Activated T-helper 1 cell treated with anti-CD3 and anti-CD28 coated beads, Interleukin-12 subunit alpha, Interleukin-12 subunit beta, Interleukin-2, Interleukin-4 antibody, amounts not matched to agents 30 ng/mL and 10 ng/mL and 1 ng/mL, durations not matched to agents 14 hours and 24 hours and 36 hours (primary cell): Measurements from ENCODE around the gene HMGCS1. TPM values are rescaled to one million over a fixed set of nuclear protein-coding genes. Genes with fewer than 3 reads are reported as not detected.

Experiments
- DNase-seq: peaks from one replicate; pipeline ENCODE4 v3.0.0; 2021; ENCODE audit warnings: low spot score
- H3K27ac Mint-ChIP-seq: one replicate; pipeline ENCODE4 v1.8.0; 2021; ENCODE audit warnings: mild to moderate bottlenecking, mixed read lengths
- H3K27me3 Mint-ChIP-seq: one replicate; pipeline ENCODE4 v1.8.0; 2022; ENCODE audit warnings: mild to moderate bottlenecking, moderate library complexity, mixed read lengths; ENCODE audit not compliant: insufficient read depth
- H3K36me3 Mint-ChIP-seq: one replicate; pipeline ENCODE4 v1.8.0; 2021; ENCODE audit warnings: low read depth, mixed read lengths
- H3K4me1 Mint-ChIP-seq: one replicate; pipeline ENCODE4 v1.8.0; 2021; ENCODE audit warnings: low read depth, mixed read lengths
- H3K4me3 Mint-ChIP-seq: one replicate; pipeline ENCODE4 v1.8.0; 2021; ENCODE audit warnings: mild to moderate bottlenecking, moderate library complexity, mixed read lengths
- H3K9me3 Mint-ChIP-seq: one replicate; pipeline ENCODE4 v1.8.0; 2021; ENCODE audit warnings: mixed read lengths
- intact Hi-C: fragments of 100-400 bp; cut with micrococcal nuclease; formaldehyde crosslinking; loops from one replicate; pipeline ENCODE4 v1.15.1; 2024
- total RNA-seq: library from RNA; stranded (reverse); gene quantifications from 2 replicates; pipeline ENCODE4 v1.2.3, GENCODE V29; 2022

The HMGCS1 gene
- total RNA-seq, 1 donor from 2014 or later: 218 TPM

GRCh38 chr5:43256261-43256966 is 56.8 kb downstream of the HMGCS1 start:
- no peak for DNase-seq
- Mint-ChIP-seq H3K27me3 (peaks cover 27% of the 10 kb centered on the region), H3K4me3 (no peak overlapping the region), H3K4me1 (no peaks in the 10 kb centered on the region), H3K27ac (no peak overlapping the region), H3K36me3 (no peaks in the 10 kb centered on the region), H3K9me3 (no peaks in the 10 kb centered on the region)
- intact Hi-C loops: no loop called here

- Mint-ChIP-seq H3K9me3 (no peaks in the 10 kb centered on the region), H3K4me3 (no peak overlapping the region), H3K27me3 (peaks cover 26% of the 10 kb centered on the region), H3K27ac (no peak overlapping the region), H3K36me3 (no peaks in the 10 kb centered on the region), H3K4me1 (no peaks in the 10 kb centered on the region)
- intact Hi-C loops: no loop called here
- DNase-seq: no peak
Measured at GRCh38 chr5:43255704-43256103, 57.5 kb downstream of the HMGCS1 start.

GRCh38 chr5:43251754-43252153 is 61.5 kb downstream of the HMGCS1 start:
- intact Hi-C loops: no loop called here
- H3K4me1 Mint-ChIP-seq: no peaks in the 10 kb centered on the region
- no peaks in the 10 kb centered on the region for H3K36me3 Mint-ChIP-seq
- no peak for DNase-seq
- H3K4me3 Mint-ChIP-seq: no peak overlapping the region
- H3K27me3 Mint-ChIP-seq: peaks cover 15% of the 10 kb centered on the region
- H3K9me3 Mint-ChIP-seq: no peaks in the 10 kb centered on the region
- no peak overlapping the region for H3K27ac Mint-ChIP-seq

- H3K9me3 Mint-ChIP-seq: no peaks in the 10 kb centered on the region
- H3K4me3 Mint-ChIP-seq: no peak overlapping the region
- no peak overlapping the region for H3K27ac Mint-ChIP-seq
- H3K36me3 Mint-ChIP-seq: no peaks in the 10 kb centered on the region
- intact Hi-C loops: no loop called here
- no peaks in the 10 kb centered on the region for H3K4me1 Mint-ChIP-seq
- DNase-seq: no peak
- peaks cover 2% of the 10 kb centered on the region for H3K27me3 Mint-ChIP-seq
Measured at GRCh38 chr5:43245724-43246385, 67.4 kb downstream of the HMGCS1 start.

- Mint-ChIP-seq H3K9me3 (no peaks in the 10 kb centered on the region), H3K4me3 (no peak overlapping the region), H3K36me3 (no peaks in the 10 kb centered on the region), H3K27me3 (peaks cover 2% of the 10 kb centered on the region), H3K4me1 (no peaks in the 10 kb centered on the region), H3K27ac (no peak overlapping the region)
- no peak for DNase-seq
- intact Hi-C loops: no loop called here
Measured at GRCh38 chr5:43244823-43245565, 68.2 kb downstream of the HMGCS1 start.

GRCh38 chr5:43243270-43243669 is 69.9 kb downstream of the HMGCS1 start:
- Mint-ChIP-seq H3K4me1 (no peaks in the 10 kb centered on the region), H3K27ac (no peak overlapping the region), H3K27me3 (peaks cover 3% of the 10 kb centered on the region), H3K36me3 (no peaks in the 10 kb centered on the region), H3K9me3 (no peaks in the 10 kb centered on the region), H3K4me3 (no peak overlapping the region)
- intact Hi-C loops: no loop called here
- DNase-seq: no peak

GRCh38 chr5:43242196-43242595 is 71.0 kb downstream of the HMGCS1 start:
- no peaks in the 10 kb centered on the region for H3K36me3 Mint-ChIP-seq
- peaks cover 5% of the 10 kb centered on the region for H3K27me3 Mint-ChIP-seq
- no peaks in the 10 kb centered on the region for H3K4me1 Mint-ChIP-seq
- DNase-seq: no peak
- no peak overlapping the region for H3K4me3 Mint-ChIP-seq
- intact Hi-C loops: no loop called here
- H3K27ac Mint-ChIP-seq: no peak overlapping the region
- no peaks in the 10 kb centered on the region for H3K9me3 Mint-ChIP-seq

Other genes with a start within 250 kb of the HMGCS1 start
- 38.3 and 40.2 TPM in 2 replicates for gene ZNF131, start 192.5 kb downstream of the HMGCS1 start, total RNA-seq
- 0.39 and 0.67 TPM in 2 replicates for gene NIM1K, start 121.2 kb downstream of the HMGCS1 start, total RNA-seq
- gene CCL28, start 99.0 kb upstream of the HMGCS1 start, total RNA-seq: 7.5 and 7.8 TPM in 2 replicates
- 23.0 and 26.5 TPM in 2 replicates for gene TMEM267, start 170.5 kb upstream of the HMGCS1 start, total RNA-seq
- gene C5orf34, start 201.7 kb upstream of the HMGCS1 start, total RNA-seq: 5.3 and 5.5 TPM in 2 replicates
- 59.0 and 60.8 TPM in 2 replicates for gene PAIP1, start 243.7 kb upstream of the HMGCS1 start, total RNA-seq